HG03139 (cell line): ENCODE data around the gene OSBP.
"Not testable (repeated sequence)": the region's sequence is repeated elsewhere in the genome, so short reads cannot be mapped to it uniquely, and the experiment has no call there.

Source experiments
- ATAC-seq: cut with Tn5 transposase; IDR thresholded peaks from one replicate; pipeline ENCODE4 v1.9.1; 2021; ENCODE audit not compliant: unreplicated experiment

The OSBP gene

GRCh38 chr11:59556115-59556916 lies 59.3 kb downstream of the OSBP start:
- ATAC-seq: no peak

- no peak for ATAC-seq
These were observed 59.9 kb downstream of the OSBP start for GRCh38 chr11:59555601-59556114.

DNA sequence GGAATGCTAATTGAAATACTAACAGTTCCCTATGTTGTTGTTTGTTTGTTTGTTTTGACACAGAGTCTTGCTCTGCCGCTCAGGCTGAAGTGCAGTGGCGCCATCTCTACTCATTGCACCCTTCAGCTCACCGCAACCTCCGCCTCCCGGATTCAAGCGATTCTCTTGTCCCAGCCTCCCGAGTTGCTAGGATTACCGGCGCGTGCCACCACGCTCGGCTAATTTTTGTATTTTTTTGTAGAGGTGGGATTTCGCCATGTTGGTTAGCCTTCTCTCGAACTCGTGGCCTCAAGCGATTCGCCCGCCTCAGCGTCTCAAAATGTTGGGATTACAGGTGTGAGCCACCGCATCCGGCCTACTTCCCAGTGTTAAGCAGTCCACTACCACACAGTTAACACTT lies 62.3 kb downstream of the OSBP start:
- ATAC-seq: no peak

- ATAC-seq: no peak
These were observed 62.7 kb downstream of the OSBP start for GRCh38 chr11:59552844-59553243.

DNA sequence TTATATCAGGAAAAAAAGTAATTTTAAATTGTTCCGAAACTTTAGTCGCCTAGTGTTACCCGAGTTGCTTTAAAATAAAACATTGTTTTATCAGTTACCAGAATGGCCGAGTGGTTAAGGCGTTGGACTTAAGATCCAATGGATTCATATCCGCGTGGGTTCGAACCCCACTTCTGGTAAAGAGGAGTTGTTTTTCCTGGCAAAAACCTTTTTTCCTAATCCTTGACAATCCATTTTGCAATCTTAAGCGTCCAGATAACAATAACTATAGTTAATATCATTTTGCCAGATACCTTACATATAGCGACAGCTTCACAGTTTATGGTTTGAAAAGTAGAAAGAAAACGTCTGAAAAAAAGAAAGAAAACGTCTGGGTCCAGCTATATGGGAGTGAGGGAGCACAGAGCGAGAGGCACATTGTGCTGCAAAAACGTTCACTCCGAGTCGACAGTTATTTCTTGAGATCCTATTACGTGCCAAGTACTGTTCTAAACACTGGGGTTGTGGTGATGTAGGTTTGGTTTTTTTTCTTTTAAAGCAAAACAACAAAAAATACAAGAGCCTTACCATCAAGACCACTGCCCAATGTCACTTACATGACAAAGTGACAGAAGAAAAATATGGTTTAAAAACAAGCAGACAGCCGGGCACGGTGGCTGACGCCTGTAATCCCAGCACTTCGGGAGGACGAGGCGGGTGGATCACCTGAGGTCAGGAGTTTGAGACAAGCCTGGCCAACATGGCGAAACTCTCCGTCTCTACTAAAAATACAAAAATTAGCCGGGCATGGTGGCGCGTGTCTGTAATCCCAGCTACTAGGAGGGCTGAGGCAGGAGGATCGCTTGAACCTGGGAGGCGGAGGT lies 63.7 kb downstream of the OSBP start:
- no peak for ATAC-seq

GRCh38 chr11:59550842-59551658 lies 64.5 kb downstream of the OSBP start:
- ATAC-seq: peak; percentile 29

- ATAC-seq: peak; percentile 89
These were observed 65.2 kb downstream of the OSBP start for GRCh38 chr11:59550368-59550841.

- no peak for ATAC-seq
These were observed 67.3 kb downstream of the OSBP start for GRCh38 chr11:59548309-59548656.

DNA sequence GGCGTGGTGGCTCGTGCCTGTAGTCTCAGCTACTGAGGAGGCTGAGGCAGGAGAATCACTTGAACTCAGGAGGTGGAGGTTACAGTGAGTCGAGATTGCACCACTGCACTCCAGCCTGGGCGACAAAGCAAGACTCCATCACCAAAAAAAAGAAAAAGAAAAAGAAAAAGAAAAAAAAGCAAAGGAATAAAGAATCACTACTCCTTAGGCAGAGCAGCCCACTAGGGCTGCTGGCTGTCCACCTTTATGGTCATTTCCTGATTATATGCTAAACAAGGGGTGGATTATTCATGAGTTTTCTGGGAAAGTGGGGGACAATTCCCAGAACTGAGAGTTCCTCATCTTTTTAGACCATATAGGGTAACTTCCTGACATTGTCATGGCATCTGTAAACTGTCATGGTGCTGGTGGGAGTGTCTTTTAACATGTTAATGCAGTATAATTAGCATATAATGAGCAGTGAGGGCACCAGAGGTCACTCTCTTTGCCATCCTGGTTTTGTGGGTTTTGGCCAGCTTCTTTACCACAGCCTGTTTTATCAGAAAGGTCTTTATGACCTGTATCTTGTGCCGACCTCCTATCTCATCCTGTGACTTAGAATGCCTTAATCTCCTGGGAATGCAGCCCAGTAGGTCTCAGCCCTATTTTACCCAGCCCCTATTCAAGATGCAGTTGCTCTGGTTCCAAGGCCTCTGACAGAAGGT lies 67.8 kb downstream of the OSBP start:
- ATAC-seq: not testable (repeated sequence)

DNA sequence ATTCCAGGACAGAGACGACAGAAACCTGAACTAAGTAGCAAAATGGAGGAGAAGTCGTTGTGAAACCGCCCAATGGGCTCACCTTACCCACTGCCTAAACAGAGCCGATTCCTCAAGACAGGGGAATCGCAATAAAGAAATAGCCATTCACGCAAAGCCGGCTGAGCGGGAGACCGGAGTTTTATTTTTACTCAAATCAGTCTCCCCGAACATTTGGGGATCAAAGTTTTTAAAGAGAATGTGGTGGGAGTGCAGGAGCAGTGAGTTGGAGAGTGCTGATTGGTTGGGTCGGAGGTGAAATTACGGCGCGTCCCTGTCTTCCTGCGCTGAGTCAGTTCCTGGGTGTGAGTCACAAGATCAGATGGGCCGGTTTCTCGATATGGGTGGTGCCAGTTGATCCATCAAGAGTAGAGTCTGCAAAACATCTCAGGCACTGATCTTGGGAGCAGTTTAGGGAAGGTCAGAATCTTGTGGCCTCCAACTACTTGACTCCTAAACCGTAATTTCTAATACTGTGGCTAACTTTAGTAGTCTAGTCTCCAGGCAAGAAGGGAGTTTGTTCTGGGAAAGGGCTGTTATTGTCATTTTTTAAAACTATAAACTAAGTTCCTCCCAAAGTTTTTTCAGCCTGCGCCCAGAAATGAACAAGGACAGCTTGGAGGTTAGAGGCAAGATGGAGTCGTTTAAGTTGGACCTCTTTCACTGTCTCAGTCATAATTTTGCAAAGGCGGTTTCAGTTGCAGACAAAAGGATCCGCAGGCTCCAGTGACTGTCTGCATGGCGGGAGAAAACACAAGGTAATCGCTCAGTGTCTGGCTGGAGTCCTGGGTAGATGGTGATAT lies 70.2 kb downstream of the OSBP start:
- no peak for ATAC-seq

- no peak for ATAC-seq
These were observed 70.8 kb downstream of the OSBP start for GRCh38 chr11:59544869-59545178.

DNA sequence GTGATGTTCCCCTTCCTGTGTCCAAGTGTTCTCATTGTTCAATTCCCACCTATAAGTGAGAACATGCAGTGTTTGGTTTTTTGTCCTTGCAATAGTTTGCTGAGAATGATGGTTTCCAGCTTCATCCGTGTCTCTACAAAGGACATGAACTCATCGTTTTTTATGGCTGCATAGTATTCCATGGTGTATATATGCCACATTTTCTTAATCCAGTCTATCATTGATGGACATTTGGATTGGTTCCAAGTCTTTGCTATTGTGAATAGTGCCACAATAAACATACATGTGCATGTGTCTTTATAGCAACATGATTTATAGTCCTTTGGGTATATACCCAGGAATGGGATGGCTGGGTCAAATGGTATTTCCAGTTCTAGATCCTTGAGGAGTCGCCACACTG lies 71.9 kb downstream of the OSBP start:
- ATAC-seq: not testable (repeated sequence)

- ATAC-seq: no peak
These were observed 73.3 kb downstream of the OSBP start for GRCh38 chr11:59542142-59542810.

GRCh38 chr11:59534676-59535075 lies 80.9 kb downstream of the OSBP start:
- ATAC-seq: no peak

- ATAC-seq: no peak
These were observed 83.0 kb downstream of the OSBP start for GRCh38 chr11:59532620-59533019.

GRCh38 chr11:59528711-59529110 lies 86.9 kb downstream of the OSBP start:
- ATAC-seq: no peak
